Measurements from ENCODE around the gene FCER1A.

GRCh38 chr1:159338018-159338417 lies 35.9 kb downstream of the FCER1A start:
- no peak for TF ChIP-seq CTCF (conservative IDR thresholded peaks at IDR 0.05 in 1 of 2, IDR thresholded peaks at IDR 0.05 in 1 of 2; ENCODE audit: low read depth in 1 of 2, low read length in 2 of 2)
- TF ChIP-seq EZH2 (IDR thresholded peaks at IDR 0.05; ENCODE audit: low read length, missing control alignments), result no peak

Data from fibroblast of lung (primary cell).